HG03139 (cell line): ENCODE data around the gene AOPEP.
"Not testable (repeated sequence)": the region's sequence is repeated elsewhere in the genome, so short reads cannot be mapped to it uniquely, and the experiment has no call there.

Experiments
- ATAC-seq: cut with Tn5 transposase; IDR thresholded peaks from one replicate; pipeline ENCODE4 v1.9.1; 2021; ENCODE audit not compliant: unreplicated experiment

Gene AOPEP

GRCh38 chr9:94927762-94928670 is 201.5 kb downstream of the AOPEP start:
- ATAC-seq = no peak

GRCh38 chr9:94928691-94929368 is 202.3 kb downstream of the AOPEP start:
- no peak for ATAC-seq

- no peak for ATAC-seq
These were observed 202.9 kb downstream of the AOPEP start for GRCh38 chr9:94929369-94929756.

- ATAC-seq = no peak
These were observed 204.6 kb downstream of the AOPEP start for GRCh38 chr9:94931036-94931633.

- no peak for ATAC-seq
These were observed 205.2 kb downstream of the AOPEP start for GRCh38 chr9:94931740-94932139.

- no peak for ATAC-seq
These were observed 206.4 kb downstream of the AOPEP start for GRCh38 chr9:94932652-94933510.

- no peak for ATAC-seq
These were observed 207.0 kb downstream of the AOPEP start for GRCh38 chr9:94933511-94933828.

- ATAC-seq = no peak
These were observed 208.4 kb downstream of the AOPEP start for GRCh38 chr9:94934816-94935328.

GRCh38 chr9:94935396-94935795 is 208.9 kb downstream of the AOPEP start:
- ATAC-seq = no peak

- no peak for ATAC-seq
These were observed 209.9 kb downstream of the AOPEP start for GRCh38 chr9:94936419-94936818.

GRCh38 chr9:94937214-94937903 is 210.9 kb downstream of the AOPEP start:
- no peak for ATAC-seq

GRCh38 chr9:94938384-94938783 is 211.9 kb downstream of the AOPEP start:
- ATAC-seq = no peak

GRCh38 chr9:94940296-94940695 is 213.8 kb downstream of the AOPEP start:
- ATAC-seq = not testable (repeated sequence)

- ATAC-seq = no peak
These were observed 214.8 kb downstream of the AOPEP start for GRCh38 chr9:94941211-94941875.

- ATAC-seq = no peak
These were observed 218.1 kb downstream of the AOPEP start for GRCh38 chr9:94944626-94945025.

GRCh38 chr9:94945197-94946144 is 219.0 kb downstream of the AOPEP start:
- ATAC-seq = no peak

- no peak for ATAC-seq
These were observed 219.8 kb downstream of the AOPEP start for GRCh38 chr9:94946256-94946655.

- ATAC-seq = no peak
These were observed 222.2 kb downstream of the AOPEP start for GRCh38 chr9:94948567-94949235.
